Naive B cell (primary cell): ENCODE results near the gene ANK3. TPM values are rescaled to one million over a fixed set of nuclear protein-coding genes. Genes with fewer than 3 reads are reported as not detected.

ENCODE experiments used
- ATAC-seq, 2 donors: fragments of 150-1000 bp; cut with Tn5 transposase; 2 replicates each; pipeline ENCODE4 v1.10.0; 2021; ENCODE audit warnings: low read depth in 2 of 2, mild to moderate bottlenecking in 2 of 2, moderate library complexity in 2 of 2
- DNase-seq: peaks from one replicate; pipeline ENCODE4 v3.0.0; 2022
- H3K27ac Mint-ChIP-seq, 6 donors: one replicate each; pipeline ENCODE4 v1.8.0; 2020 to 2022; ENCODE audit warnings: mild to moderate bottlenecking in 6 of 6, mixed read lengths in 6 of 6, moderate library complexity in 5 of 6, inconsistent platforms in 2 of 6
- H3K27me3 Mint-ChIP-seq, 3 donors: one replicate each; pipeline ENCODE4 v1.8.0; 2021 to 2022; ENCODE audit warnings: mixed read lengths in 3 of 3, mild to moderate bottlenecking in 1 of 3
- H3K36me3 Mint-ChIP-seq, 2 donors: one replicate each; pipeline ENCODE4 v1.8.0; 2020 to 2022; ENCODE audit warnings: mixed read lengths in 2 of 2, inconsistent platforms in 1 of 2, mild to moderate bottlenecking in 1 of 2
- H3K4me1 Mint-ChIP-seq, 3 donors: one replicate each; pipeline ENCODE4 v1.8.0; 2020 to 2022; ENCODE audit warnings: mixed read lengths in 3 of 3, inconsistent platforms in 1 of 3, mild to moderate bottlenecking in 1 of 3, moderate library complexity in 1 of 3
- H3K4me3 Mint-ChIP-seq, 8 donors: one replicate each; pipeline ENCODE4 v1.8.0; 2020 to 2022; ENCODE audit warnings: mild to moderate bottlenecking in 8 of 8, mixed read lengths in 8 of 8, moderate library complexity in 8 of 8, inconsistent platforms in 2 of 8
- H3K9me3 Mint-ChIP-seq, 7 donors: one replicate each; pipeline ENCODE4 v1.8.0; 2020 to 2022; ENCODE audit warnings: mixed read lengths in 7 of 7, mild to moderate bottlenecking in 5 of 7, inconsistent platforms in 2 of 7, moderate library complexity in 1 of 7
- polyA plus RNA-seq, 6 donors: library from polyadenylated mRNA; unstranded; fragments of 300-500 nt; fragmentation: Illumina TruSeq; gene quantifications; one replicate each; pipeline ENCODE4 v1.2.3, GENCODE V29; 2021; ENCODE audit warnings: low read depth in 6 of 6

The ANK3 gene
- polyA plus RNA-seq, 6 donors from 2014 or later, result 1.3 to 3.8 (median 2.5) TPM; not detected in 1

DNA sequence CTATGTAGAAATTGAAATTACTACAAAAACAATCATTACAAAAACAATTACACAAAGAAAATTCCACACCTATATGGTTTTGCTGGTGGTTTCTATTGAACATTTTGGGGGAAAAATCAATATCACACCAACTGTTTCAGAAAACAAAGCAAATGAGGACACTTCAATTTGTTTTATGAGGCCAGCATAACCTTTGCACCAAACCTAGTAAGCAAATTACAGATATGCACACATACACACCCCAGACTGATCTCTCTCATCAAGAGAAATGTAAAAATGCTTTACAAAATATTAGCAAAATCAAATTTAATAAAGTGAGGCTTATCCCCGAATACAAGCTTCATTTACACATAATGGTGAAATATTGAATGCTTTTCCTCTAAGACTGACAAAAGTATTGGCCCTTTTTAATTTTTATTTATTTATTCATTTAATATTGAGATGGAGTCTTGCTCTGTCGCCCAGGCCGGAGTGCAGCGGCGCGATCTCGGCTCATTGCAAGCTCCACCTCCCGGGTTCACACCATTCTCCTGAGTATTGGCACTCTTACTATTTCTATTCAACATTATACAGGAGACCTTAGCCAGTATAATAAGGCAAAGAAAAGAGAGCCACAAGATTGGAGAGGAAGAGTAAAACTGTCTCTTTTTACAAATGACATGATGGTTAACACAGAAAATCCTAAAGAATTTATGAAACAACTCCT lies 13.6 kb upstream of the ANK3 start:
- Mint-ChIP-seq H3K4me1 (no peaks in the 10 kb centered on the region), H3K9me3 (peaks cover 0 to 15% (median 0%) of the 10 kb centered on the region in 7 donors), H3K27ac (no peak overlapping the region), H3K27me3 (no peaks in the 10 kb centered on the region), H3K4me3 (no peak overlapping the region), H3K36me3 (no peaks in the 10 kb centered on the region)
- ATAC-seq (no peak), DNase-seq (no peak)

DNA sequence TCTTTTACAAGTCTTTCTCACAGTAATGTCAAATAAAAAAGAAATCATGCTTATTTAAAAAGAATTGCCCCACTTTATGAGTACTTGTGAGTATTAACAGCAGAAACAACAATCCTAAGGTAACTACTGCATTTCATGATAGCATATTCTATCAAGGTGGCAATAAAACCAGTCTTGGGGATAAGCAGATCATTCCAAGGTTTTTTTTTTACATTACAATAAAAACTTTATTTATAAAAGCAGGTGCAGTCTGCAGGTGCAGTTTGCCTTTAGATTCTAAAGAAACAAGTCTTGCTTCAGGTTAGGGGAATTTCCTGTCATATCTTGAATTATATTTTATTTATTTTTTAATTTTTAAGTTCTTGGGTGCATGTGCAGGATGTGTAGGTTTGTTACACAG lies 10.7 kb upstream of the ANK3 start:
- H3K36me3 Mint-ChIP-seq, result no peaks in the 10 kb centered on the region

DNA sequence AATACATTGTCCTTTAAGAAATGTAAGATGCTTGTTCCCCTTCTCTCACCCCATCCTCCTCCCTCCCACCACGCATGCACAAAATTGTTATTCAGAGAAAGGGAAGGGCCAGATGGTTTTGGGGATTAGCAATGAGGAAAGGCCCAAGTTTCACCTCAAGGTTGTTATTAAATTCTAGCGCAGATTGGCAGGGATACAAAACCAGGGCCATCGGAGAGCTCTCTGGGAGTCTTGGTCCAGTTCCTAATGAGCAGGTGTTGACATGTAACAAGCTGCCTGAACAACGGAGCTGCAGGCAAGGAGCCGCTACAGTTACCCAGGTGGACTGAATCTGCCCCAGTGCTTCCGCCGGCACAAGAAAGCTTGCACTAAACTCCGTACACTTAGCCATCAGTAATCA lies 9.7 kb upstream of the ANK3 start:
- H3K27me3 Mint-ChIP-seq, result peaks cover 0 to 5% (median 0%) of the 10 kb centered on the region in 3 donors
- no peak for ATAC-seq

More for the DNA sequence above, 10.7 kb upstream of the ANK3 start:
- ATAC-seq, result no peak
- H3K4me3 Mint-ChIP-seq, result no peak overlapping the region
- no peak overlapping the region for H3K27ac Mint-ChIP-seq
- peaks cover 0 to 4% (median 0%) of the 10 kb centered on the region in 3 donors for H3K27me3 Mint-ChIP-seq
- no peak for DNase-seq
- H3K4me1 Mint-ChIP-seq, result peaks cover 0 to 3% (median 0%) of the 10 kb centered on the region in 3 donors
- H3K9me3 Mint-ChIP-seq, result peaks cover 0 to 15% (median 0%) of the 10 kb centered on the region in 7 donors

DNA sequence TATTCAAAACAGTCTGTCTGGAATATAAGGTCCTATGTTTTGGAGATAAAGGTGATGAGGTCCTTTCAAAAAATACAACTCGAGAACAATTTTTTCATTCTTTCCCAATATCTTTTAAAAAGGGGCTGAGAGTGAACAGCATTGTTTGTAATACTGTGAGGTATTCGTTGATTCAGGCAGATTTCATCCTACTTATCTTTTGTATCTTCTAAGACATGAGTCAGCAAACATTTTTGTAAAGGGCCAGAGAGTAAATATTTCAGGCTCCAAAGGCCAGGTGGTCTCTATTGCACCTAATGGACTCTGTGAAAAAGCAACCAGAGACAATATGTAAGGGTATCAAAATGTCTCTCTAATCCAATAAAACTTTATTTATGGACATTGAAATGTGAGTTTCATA lies 8.1 kb upstream of the ANK3 start:
- Mint-ChIP-seq H3K4me3 (no peak overlapping the region), H3K4me1 (peaks cover 5 to 11% (median 7%) of the 10 kb centered on the region in 3 donors), H3K27ac (no peak overlapping the region), H3K27me3 (peaks cover 0 to 5% (median 0%) of the 10 kb centered on the region in 3 donors), H3K36me3 (no peaks in the 10 kb centered on the region), H3K9me3 (peaks cover 0 to 5% (median 0%) of the 10 kb centered on the region in 7 donors)
- ATAC-seq (no peak), DNase-seq (no peak)

More for the DNA sequence above, 9.7 kb upstream of the ANK3 start:
- Mint-ChIP-seq H3K27ac (no peak overlapping the region), H3K36me3 (no peaks in the 10 kb centered on the region), H3K4me1 (peaks cover 3 to 4% (median 4%) of the 10 kb centered on the region in 3 donors), H3K9me3 (peaks cover 0 to 15% (median 0%) of the 10 kb centered on the region in 7 donors), H3K4me3 (no peak overlapping the region)
- DNase-seq, result no peak

DNA sequence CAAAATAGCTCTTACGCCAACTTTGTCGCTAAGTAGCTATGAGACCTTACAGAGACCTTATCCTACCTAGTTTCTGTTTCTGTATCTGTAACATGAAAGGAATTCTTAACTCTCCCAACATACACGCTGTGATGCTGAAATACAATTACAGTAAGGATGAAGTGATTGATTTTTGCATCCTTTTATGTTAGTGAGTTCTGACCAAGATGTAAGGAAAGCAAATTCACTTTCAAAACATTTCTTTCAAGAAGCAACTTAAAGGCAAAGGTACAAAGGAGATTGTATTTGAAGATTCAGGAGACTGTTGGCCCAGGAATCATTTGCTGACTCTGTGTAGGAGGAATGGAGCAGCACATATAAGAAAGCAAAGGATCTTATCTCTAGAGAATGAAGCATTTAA lies 7.1 kb upstream of the ANK3 start:
- DNase-seq (no peak), ATAC-seq (no peak)
- Mint-ChIP-seq H3K4me3 (no peak overlapping the region), H3K9me3 (no peaks in the 10 kb centered on the region), H3K27me3 (peaks cover 0 to 5% (median 0%) of the 10 kb centered on the region in 3 donors), H3K36me3 (no peaks in the 10 kb centered on the region), H3K4me1 (peaks cover 5 to 11% (median 7%) of the 10 kb centered on the region in 3 donors), H3K27ac (no peak overlapping the region)

DNA sequence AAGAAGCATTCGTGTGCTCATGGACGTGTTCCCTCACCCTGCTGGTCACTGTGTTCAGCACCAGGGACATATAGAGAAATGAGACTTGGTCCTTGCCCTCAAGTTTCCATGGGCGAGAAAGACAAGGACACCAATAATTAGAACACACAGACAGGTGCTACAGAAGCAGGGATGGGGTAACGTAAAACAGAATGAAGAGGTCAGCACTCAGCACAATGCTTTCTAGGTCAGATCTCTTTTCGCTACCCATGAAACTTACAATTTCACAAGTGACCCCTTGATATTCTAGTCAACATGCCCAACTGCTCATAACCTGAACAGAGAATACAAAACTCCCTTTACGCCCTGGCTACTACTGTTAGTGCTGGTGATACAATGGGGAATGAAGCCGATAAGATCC lies 6.0 kb upstream of the ANK3 start:
- Mint-ChIP-seq H3K4me3 (no peak overlapping the region), H3K27me3 (peaks cover 0 to 5% (median 0%) of the 10 kb centered on the region in 3 donors), H3K27ac (peak overlapping the region in 2 of 6 donors; percentile 27 to 29), H3K36me3 (no peaks in the 10 kb centered on the region), H3K4me1 (peaks cover 5 to 11% (median 7%) of the 10 kb centered on the region in 3 donors), H3K9me3 (no peaks in the 10 kb centered on the region)
- ATAC-seq (no peak), DNase-seq (no peak)

DNA sequence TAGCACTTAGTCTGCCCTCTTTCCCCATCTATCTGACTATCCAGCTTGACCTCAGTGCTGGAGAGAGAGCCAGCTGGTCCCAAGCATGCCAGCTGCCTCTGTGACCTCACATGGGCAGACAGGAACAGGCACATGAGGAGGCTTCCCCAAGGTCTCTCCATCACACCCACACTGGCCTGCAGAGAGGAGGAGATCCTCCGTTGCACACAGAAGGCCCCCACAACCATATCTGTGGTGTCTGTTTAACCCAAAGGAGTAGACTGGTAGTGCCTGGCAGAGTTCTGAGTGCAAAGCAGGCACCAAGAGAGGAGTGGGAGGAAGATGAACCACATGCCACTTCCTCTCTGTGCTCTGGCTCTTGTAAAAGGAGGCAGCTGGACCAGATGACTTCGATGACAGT lies 4.8 kb upstream of the ANK3 start:
- no peaks in the 10 kb centered on the region for H3K9me3 Mint-ChIP-seq
- peak overlapping the region in 1 of 6 donors; percentile 28 for H3K27ac Mint-ChIP-seq
- peaks cover 7 to 15% (median 9%) of the 10 kb centered on the region in 3 donors for H3K4me1 Mint-ChIP-seq
- no peak for DNase-seq
- H3K4me3 Mint-ChIP-seq, result no peak overlapping the region
- H3K36me3 Mint-ChIP-seq, result no peaks in the 10 kb centered on the region
- peaks cover 0 to 5% (median 0%) of the 10 kb centered on the region in 3 donors for H3K27me3 Mint-ChIP-seq
- peak; percentile 37 to 52 for ATAC-seq

DNA sequence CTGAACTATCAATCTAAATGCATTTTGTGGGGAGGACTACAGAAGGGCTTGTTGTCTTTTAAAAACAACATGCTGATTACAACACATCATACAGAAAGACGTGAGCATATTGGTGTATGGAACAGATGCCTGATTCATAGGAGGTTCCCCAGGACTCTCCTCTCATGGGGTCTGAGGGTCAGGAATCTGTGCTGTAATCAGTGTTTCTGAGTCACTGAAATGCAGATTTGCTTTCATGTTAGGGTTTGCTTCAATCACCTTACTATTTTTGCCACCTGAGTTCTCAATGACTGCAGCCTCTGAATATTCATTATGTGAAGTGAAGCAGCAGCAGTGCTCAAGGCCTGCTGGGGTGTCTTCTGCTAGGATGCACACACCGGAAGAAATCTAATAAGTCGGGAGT lies 550 bp upstream of the ANK3 start:
- Mint-ChIP-seq H3K4me3 (no peak overlapping the region), H3K4me1 (peaks cover 23 to 41% (median 29%) of the 10 kb centered on the region in 3 donors)
- no peak for ATAC-seq

DNA sequence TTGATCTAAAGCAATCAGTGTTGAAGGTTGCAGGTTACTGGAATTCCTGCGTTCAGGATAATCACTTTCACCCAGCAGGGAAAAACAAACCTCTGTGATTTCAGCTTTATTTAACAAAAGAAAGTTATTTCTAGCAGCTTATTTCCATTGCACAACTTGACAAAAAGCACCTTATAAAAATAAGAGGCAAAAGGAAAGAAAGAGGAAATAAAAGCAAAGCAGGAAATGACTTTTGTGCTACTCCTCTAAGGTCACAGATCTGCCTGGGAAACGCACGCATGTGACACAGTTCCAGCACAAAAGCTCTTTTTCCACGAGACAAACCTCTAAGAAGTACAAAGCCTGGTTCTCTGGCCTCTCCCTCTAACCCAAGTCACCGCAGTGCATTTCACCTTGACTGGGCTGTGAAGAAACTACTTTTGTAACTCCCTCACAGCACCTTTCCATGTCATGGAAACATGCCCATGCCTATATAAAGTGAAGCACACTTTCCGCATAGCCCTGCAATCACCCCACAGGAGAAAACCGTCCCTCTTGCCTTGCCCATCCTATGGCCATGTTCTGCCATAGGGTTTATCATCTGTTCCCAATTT lies 870 bp downstream of the ANK3 start:
- Mint-ChIP-seq H3K27me3 (no peaks in the 10 kb centered on the region), H3K4me3 (peak overlapping the region in 4 of 8 donors; percentile 23 to 78 (median 62)), H3K4me1 (peaks cover 23 to 32% (median 24%) of the 10 kb centered on the region in 3 donors), H3K27ac (peak overlapping the region in 4 of 6 donors; percentile 70 to 90 (median 80)), H3K9me3 (no peaks in the 10 kb centered on the region), H3K36me3 (no peaks in the 10 kb centered on the region)
- DNase-seq, result peak; percentile 17
- peak; percentile 43 to 74 for ATAC-seq

More for the DNA sequence above, 550 bp upstream of the ANK3 start:
- no peak for DNase-seq
- Mint-ChIP-seq H3K27ac (peak overlapping the region in 3 of 6 donors; percentile 1 to 44 (median 3)), H3K9me3 (no peaks in the 10 kb centered on the region), H3K27me3 (peaks cover 0 to under 1% (median 0%) of the 10 kb centered on the region in 3 donors), H3K36me3 (no peaks in the 10 kb centered on the region)

DNA sequence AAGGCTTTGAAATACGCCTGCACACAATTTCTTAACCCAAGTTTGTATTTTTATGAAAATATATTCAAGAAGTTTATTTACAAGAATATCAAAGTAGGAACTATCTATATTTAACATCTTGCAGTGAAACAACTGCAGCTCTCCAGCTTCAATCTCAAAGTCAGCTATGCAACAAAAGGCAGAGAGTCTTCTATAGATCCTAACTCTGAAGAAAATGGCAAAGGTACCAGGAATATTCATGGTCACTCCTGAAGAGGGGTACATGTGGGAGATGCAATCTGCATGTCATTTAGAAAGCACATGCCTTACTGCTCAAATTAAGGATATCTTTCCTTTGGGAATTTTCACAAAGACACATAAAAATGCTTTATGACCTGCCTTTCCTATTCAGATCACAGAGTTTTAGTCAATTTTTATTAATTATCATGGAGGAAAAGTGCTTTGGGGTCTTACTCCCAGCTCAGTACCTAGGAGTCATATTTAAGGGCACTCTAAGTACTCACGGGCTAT lies 1.5 kb downstream of the ANK3 start:
- no peaks in the 10 kb centered on the region for H3K9me3 Mint-ChIP-seq
- peak overlapping the region in 1 of 8 donors; percentile 55 for H3K4me3 Mint-ChIP-seq
- ATAC-seq (no peak), DNase-seq (no peak)
- H3K27ac Mint-ChIP-seq, result peak overlapping the region in 3 of 6 donors; percentile 24 to 81 (median 49)
- H3K36me3 Mint-ChIP-seq, result no peaks in the 10 kb centered on the region
- H3K4me1 Mint-ChIP-seq, result peaks cover 24 to 30% (median 24%) of the 10 kb centered on the region in 3 donors
- no peaks in the 10 kb centered on the region for H3K27me3 Mint-ChIP-seq

DNA sequence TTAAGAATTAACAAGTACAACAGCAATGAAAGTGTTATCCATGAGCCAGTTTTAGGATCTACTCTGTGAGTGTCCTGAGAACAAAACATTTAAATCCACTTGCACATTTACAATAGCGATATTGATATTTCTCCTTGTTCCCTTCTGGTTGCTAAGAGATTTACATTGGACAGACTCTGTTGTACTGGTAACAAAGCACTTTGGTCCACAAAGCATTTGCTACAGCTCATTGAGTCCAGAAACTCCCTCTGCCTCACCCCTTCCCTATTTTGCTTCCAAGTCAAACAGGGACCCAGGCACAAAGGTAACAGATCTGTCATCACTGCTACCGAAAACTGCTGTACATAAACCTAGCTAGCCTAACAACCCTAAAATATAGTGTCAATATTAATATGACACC lies 2.1 kb downstream of the ANK3 start:
- no peaks in the 10 kb centered on the region for H3K9me3 Mint-ChIP-seq
- ATAC-seq (peak; percentile 56 to 72), DNase-seq (no peak)
- no peaks in the 10 kb centered on the region for H3K36me3 Mint-ChIP-seq
- peak overlapping the region in 1 of 8 donors; percentile 44 for H3K4me3 Mint-ChIP-seq
- H3K27ac Mint-ChIP-seq, result peak overlapping the region in 3 of 6 donors; percentile 9 to 49 (median 47)
- peaks cover 24 to 30% (median 26%) of the 10 kb centered on the region in 3 donors for H3K4me1 Mint-ChIP-seq
- no peaks in the 10 kb centered on the region for H3K27me3 Mint-ChIP-seq

DNA sequence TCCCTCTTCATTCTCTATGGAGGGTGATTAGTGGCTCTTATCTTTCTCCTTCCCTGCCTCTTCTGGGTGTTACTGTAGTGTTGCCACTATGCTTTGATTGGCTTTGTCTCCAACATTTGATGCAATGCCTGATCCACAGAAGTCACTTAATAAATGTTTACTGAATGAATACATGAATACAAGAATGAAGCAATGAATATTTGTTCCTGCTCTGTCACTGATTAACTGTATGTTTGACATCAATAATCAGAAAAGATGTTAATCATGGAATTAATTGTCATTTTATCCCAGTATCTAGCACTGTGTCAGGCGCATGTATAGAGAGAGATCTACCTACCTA lies 4.3 kb downstream of the ANK3 start:
- DNase-seq (no peak), ATAC-seq (no peak)
- Mint-ChIP-seq H3K36me3 (no peaks in the 10 kb centered on the region), H3K27me3 (no peaks in the 10 kb centered on the region), H3K9me3 (no peaks in the 10 kb centered on the region), H3K4me3 (no peak overlapping the region), H3K4me1 (peaks cover 29 to 36% (median 32%) of the 10 kb centered on the region in 3 donors), H3K27ac (no peak overlapping the region)

DNA sequence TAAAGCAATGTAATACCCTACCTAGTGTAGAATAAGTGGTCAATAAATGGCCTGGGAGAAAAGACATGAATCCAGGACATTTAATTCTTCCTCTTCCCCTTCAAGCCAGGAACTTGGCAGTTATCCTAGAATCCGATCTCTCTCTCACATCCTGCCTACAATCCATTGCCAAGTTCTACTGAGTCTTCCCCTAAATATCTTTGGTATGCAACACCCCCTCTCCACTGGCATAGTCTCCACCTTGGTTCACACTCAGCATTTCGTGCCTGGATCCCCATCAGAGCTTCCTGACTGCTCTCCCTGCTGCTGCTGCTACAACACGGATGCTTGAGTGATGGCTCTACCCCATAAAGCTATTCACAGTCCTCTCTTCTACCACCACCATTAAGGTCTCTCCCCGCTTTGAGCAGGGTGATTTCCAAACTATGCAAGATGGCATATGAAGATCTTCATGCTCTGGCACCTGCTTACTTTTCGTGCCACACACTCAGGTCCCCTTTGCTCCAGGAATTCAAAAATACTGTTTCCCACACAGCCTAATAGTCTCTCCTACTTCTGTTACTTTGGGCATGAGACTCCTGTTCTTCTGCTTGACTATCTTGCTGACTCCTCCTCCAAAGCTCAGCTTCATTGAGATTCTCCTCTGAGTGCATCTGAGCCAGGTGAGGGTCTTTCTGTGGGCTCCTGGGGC lies 4.8 kb downstream of the ANK3 start:
- DNase-seq (no peak), ATAC-seq (no peak)
- no peaks in the 10 kb centered on the region for H3K9me3 Mint-ChIP-seq
- no peak overlapping the region for H3K27ac Mint-ChIP-seq
- no peaks in the 10 kb centered on the region for H3K27me3 Mint-ChIP-seq
- peaks cover 29 to 36% (median 32%) of the 10 kb centered on the region in 3 donors for H3K4me1 Mint-ChIP-seq
- no peak overlapping the region for H3K4me3 Mint-ChIP-seq
- no peaks in the 10 kb centered on the region for H3K36me3 Mint-ChIP-seq
